Activated CD4-positive, alpha-beta T cell treated with anti-CD3 and anti-CD28 coated beads, Interleukin-2, amount 50 U/mL, for 24 hours (primary cell): ENCODE data around the gene TRIOBP.

Source experiments
- DNase-seq, 2 donors: peaks; one replicate each; pipeline ENCODE4 v3.0.0-alpha.2; 2020; ENCODE audit warnings: low read depth in 1 of 2, low spot score in 1 of 2

Gene TRIOBP

DNA sequence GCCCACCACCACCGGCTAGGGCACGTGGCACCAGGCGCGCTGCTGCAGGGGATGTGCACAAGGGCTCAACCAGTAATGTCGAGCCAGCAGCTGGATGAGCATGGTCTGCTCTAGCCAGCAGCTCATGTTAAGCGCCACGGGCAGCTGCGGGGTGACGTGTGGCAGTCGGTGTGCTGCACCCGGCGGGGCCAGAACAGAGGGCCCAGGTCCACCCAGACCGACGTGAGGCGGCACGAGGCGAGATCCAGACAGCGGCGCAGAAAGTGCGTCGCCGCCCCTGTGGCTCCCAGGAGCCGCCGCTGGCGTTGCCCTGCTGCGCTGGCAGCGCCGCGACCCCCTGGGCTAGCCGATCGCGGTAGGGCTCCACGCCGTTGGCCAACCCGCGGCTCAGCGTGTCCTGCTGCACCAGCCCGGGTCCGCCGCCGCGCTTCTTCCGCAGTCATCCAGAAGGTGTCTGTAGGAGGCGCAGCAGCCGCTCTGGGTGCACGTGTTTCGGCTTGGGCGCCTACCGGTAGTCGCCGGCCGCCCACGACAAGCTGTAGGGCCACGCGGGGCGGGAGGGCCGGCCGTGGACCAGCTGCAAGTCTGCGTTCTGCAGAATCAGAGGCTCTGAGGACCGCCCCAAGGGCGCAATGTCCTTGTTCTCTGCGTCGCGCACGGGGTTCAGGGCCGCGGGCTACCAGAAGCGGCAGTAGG, 121.7 kb downstream of the TRIOBP start:
- DNase-seq, result peak; percentile 50 to 51

DNA sequence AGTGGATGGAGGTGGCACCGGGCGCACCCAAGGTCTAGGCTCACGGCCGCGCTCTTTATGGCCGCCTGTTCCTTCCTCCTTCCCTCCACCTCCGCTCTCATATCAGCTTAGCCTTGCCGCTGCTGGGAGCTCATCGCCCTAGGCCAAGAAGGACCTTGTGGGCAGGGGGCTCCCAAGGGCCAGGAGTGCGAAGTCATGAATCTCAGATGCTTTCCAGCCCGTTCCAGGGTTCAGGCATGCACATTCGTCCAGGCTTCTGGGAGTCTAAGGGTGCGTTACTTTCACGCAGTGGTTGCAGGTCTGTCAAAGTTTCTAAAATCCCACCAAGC, 122.2 kb downstream of the TRIOBP start:
- DNase-seq, result no peak

DNA sequence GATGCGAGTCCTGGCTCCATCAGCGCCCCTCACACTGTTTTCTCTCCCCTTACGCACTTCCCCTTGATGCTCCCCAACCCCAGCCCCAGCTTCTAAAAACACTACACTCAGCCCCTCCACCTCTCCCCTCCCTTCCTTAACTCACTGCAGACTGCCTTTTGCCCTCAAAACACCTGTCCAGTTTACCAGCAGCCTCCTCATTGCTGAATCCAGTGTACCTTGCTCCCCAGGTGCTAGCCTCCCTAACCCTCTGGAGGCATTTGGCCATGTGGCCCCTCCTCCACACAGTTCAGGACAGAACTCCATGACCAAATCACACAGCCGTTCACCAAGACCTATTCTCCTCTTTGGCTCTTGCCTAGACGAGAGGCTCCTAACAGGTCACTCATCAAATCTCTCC, 123.5 kb downstream of the TRIOBP start:
- no peak for DNase-seq

DNA sequence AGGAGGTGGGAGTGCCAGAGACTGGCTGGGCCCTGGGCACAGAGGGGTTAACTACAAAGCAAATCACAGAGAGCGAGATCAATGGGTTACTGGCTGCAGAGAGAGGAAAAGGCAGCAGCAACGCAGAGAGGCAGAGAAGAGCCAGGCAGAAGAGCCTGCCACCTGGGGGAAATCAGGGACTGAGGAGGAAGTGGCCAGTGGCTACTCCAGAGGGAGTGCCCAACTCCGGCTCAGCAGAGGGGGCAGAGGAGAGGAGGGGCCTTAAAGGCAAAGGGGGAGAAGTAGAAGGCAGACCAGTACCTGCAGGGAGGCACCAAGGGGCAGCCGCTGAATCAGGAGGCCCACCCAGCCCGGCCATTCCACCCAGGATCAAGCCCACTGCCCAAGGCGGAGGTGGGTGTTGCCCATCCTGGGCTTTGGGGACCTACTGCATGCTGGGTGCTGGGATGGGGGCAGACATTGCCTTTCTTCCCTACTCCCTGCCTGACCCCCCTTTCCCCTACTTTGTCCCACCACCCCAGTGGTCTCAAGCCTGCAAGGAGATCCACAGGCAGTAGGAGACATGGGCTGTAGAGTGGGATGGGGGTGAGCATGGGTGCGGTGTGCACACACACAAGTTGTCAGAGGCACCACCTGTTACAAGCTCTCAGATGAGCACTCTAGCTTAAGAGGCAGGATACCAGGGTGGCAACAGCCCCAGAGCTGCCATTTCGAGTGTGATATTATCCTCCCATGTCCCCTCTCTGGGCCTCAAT, 125.4 kb downstream of the TRIOBP start:
- no peak for DNase-seq

DNA sequence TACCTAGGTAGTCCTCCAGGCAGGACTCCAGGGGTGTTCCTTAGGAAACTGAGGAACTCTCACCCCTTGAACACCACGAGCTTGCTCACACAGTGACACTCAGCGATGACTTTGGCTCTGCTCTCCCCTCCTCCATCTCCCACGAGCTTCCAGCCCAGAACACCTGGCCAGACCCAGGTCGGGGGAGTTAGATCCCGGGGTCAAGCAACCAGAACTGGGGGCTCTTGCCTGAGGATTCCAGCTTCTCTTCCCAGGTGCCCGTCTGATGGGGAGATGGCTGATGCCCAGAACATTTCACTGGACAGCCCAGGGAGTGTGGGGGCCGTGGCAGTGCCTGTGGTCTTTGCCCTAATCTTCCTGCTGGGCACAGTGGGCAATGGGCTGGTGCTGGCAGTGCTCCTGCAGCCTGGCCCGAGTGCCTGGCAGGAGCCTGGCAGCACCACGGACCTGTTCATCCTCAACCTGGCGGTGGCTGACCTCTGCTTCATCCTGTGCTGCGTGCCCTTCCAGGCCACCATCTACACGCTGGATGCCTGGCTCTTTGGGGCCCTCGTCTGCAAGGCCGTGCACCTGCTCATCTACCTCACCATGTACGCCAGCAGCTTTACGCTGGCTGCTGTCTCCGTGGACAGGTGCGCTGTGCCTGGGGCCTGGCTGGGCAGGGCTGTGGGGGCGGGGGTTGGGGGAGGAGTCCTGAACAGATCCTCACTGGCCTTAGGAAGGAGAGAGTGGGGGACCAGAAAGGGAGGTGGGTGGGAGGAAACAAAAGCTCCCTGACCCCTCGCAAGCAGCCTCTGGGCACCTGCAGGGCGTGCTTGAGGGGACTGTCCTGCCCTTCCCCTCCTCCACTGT, 126.5 kb downstream of the TRIOBP start, which contains the start of gene GALR3:
TSS of gene GALR3 (plus strand) at position 249 of the 852 bp plus-strand sequence. CDS start at position 274, 25 bp downstream.
- DNase-seq, result no peak

DNA sequence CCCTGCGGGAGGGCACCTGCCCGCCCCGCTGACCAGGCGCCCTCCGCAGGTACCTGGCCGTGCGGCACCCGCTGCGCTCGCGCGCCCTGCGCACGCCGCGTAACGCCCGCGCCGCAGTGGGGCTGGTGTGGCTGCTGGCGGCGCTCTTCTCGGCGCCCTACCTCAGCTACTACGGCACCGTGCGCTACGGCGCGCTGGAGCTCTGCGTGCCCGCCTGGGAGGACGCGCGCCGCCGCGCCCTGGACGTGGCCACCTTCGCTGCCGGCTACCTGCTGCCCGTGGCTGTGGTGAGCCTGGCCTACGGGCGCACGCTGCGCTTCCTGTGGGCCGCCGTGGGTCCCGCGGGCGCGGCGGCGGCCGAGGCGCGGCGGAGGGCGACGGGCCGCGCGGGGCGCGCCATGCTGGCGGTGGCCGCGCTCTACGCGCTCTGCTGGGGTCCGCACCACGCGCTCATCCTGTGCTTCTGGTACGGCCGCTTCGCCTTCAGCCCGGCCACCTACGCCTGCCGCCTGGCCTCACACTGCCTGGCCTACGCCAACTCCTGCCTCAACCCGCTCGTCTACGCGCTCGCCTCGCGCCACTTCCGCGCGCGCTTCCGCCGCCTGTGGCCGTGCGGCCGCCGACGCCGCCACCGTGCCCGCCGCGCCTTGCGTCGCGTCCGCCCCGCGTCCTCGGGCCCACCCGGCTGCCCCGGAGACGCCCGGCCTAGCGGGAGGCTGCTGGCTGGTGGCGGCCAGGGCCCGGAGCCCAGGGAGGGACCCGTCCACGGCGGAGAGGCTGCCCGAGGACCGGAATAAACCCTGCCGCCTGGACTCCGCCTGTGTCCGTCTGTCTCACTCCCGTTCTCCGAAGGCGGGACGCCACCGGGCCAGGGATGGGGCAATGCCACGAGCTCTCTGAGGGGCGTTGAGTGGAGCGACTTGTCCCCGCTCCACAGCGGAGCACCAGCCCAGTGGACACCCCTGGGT, 128.1 kb downstream of the TRIOBP start:
- DNase-seq, result no peak
